Activated CD4-positive, alpha-beta memory T cell treated with anti-CD3 and anti-CD28 coated beads, Interleukin-2, amount 10 ng/mL, durations not matched to agents 7 days and 5 days (primary cell): ENCODE measurements around the gene MYO3B. TPM values are rescaled to one million over a fixed set of nuclear protein-coding genes. Genes with fewer than 3 reads are reported as not detected.

Experiments used
- CTCF ChIA-PET: fragments of 350-600 bp; sonication (Branson Sonifier 250); formaldehyde crosslinking; loops from one replicate; lab custom pipeline; 2021; ENCODE audit warnings: antibody characterized with exemption, inconsistent platforms; lab: Charles Lee
- POLR2A ChIA-PET: fragments of 350-600 bp; sonication (Branson Sonifier 250); formaldehyde crosslinking; loops from one replicate; lab custom pipeline; 2021; ENCODE audit warnings: antibody characterized with exemption; lab: Charles Lee
- DNase-seq: peaks from one replicate; pipeline ENCODE4 v3.0.0-alpha.2; 2020
- H3K27ac Mint-ChIP-seq: one replicate; pipeline ENCODE4 v1.8.0; 2021; ENCODE audit warnings: mild to moderate bottlenecking, mixed read lengths
- H3K27me3 Mint-ChIP-seq: one replicate; pipeline ENCODE4 v1.8.0; 2021; ENCODE audit warnings: mixed read lengths
- H3K36me3 Mint-ChIP-seq: one replicate; pipeline ENCODE4 v1.8.0; 2021; ENCODE audit warnings: low read depth, mixed read lengths
- H3K4me1 Mint-ChIP-seq: one replicate; pipeline ENCODE4 v1.8.0; 2021; ENCODE audit warnings: mixed read lengths
- H3K4me3 Mint-ChIP-seq: one replicate; pipeline ENCODE4 v1.8.0; 2021; ENCODE audit warnings: mild to moderate bottlenecking, mixed read lengths
- H3K9me3 Mint-ChIP-seq: one replicate; pipeline ENCODE4 v1.8.0; 2021; ENCODE audit warnings: mixed read lengths
- total RNA-seq, 2 experiments: library from RNA; stranded (reverse); gene quantifications; one replicate each; pipeline ENCODE4 v1.2.3, GENCODE V29; 2021

MYO3B gene
- total RNA-seq, 2 experiments from 2014 or later, result 0.18 to 0.38 TPM

- no peak for DNase-seq
- Mint-ChIP-seq H3K27me3 (no peaks in the 10 kb centered on the region), H3K4me1 (no peaks in the 10 kb centered on the region), H3K4me3 (no peak overlapping the region), H3K36me3 (no peaks in the 10 kb centered on the region), H3K27ac (no peak overlapping the region), H3K9me3 (no peaks in the 10 kb centered on the region)
- ChIA-PET CTCF (no interaction called here), POLR2A (no interaction called here)
Measured at GRCh38 chr2:170518911-170519310, 341.0 kb downstream of the MYO3B start.

- ChIA-PET POLR2A (no interaction called here), CTCF (no interaction called here)
- no peaks in the 10 kb centered on the region for H3K9me3 Mint-ChIP-seq
- DNase-seq, result no peak
- peaks cover 2% of the 10 kb centered on the region for H3K27me3 Mint-ChIP-seq
- no peaks in the 10 kb centered on the region for H3K36me3 Mint-ChIP-seq
- no peak overlapping the region for H3K27ac Mint-ChIP-seq
- no peak overlapping the region for H3K4me3 Mint-ChIP-seq
- no peaks in the 10 kb centered on the region for H3K4me1 Mint-ChIP-seq
Measured at GRCh38 chr2:170521299-170521698, 343.4 kb downstream of the MYO3B start.

- Mint-ChIP-seq H3K27ac (no peak overlapping the region), H3K9me3 (no peaks in the 10 kb centered on the region)
- POLR2A ChIA-PET, result no interaction called here
Measured at GRCh38 chr2:170523506-170523905, 345.6 kb downstream of the MYO3B start.

DNA sequence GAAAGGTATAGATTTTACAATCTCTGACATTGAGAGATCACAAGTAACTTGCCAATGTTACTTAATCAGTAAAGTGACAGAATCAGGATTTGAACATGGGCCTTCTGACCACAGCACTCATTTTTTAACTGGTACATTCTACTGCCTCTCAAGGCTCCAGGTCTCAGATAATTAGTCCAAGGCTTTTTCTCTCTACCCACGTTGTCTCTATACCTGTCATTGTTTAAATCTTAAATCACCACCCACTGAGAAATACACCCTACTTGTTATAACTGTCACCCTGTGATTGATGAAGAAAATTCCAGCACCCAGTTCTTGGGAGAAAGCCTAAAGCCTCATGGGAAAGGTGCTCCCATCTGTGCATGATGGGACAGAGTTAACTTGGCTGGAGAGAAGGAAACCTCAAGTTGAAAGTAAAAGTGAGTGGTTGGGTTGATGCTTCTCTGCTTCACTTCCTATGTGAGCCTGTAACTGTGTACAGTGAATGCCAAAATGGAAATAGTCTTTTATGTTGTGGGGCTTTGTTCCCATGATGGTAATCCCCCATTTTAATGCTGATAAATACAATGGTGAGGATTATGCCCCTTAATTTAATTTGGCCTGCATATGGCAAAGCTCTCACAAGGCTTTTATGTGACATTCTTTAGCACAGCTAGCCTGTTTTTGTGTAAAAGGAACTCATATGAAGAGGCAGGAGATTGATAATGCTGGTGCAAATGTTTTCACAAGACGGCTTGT, 347.1 kb downstream of the MYO3B start:
- Mint-ChIP-seq H3K27ac (no peak overlapping the region), H3K4me3 (no peak overlapping the region), H3K36me3 (no peaks in the 10 kb centered on the region), H3K27me3 (peaks cover 8% of the 10 kb centered on the region), H3K9me3 (no peaks in the 10 kb centered on the region), H3K4me1 (no peaks in the 10 kb centered on the region)
- no peak for DNase-seq
- ChIA-PET POLR2A (no interaction called here), CTCF (interaction anchor here (0.5 to 1.2 kb wide), 2 partner anchors 200 to 1678 kb away, joined by 3 read pairs; no protein-coding TSS in a partner anchor)

More at GRCh38 chr2:170523506-170523905, 345.6 kb downstream of the MYO3B start:
- H3K36me3 Mint-ChIP-seq, result no peaks in the 10 kb centered on the region
- no peak for DNase-seq
- H3K4me1 Mint-ChIP-seq, result no peaks in the 10 kb centered on the region
- no peak overlapping the region for H3K4me3 Mint-ChIP-seq
- H3K27me3 Mint-ChIP-seq, result peaks cover 6% of the 10 kb centered on the region
- CTCF ChIA-PET, result interaction anchor here (1.2 kb wide), 1 partner anchor 199 kb away, joined by 3 read pairs; no protein-coding TSS in a partner anchor

DNA sequence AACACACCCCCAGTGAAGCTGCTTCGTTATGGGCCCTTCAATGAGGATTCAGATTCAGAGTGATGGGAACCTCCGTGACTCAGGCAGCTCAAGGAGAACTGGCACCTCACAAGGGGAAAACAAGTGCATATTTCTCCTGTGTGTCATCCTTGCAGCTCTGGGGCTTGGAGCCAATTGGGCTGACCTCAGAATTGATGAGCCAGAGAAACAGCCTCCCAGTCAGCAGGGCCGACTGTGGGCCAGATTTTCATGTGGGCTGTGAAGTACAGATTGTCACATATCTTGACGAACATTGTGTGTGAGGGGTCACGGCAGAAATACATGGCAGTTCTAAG, 347.6 kb downstream of the MYO3B start:
- Mint-ChIP-seq H3K27ac (no peak overlapping the region), H3K27me3 (peaks cover 12% of the 10 kb centered on the region), H3K36me3 (no peaks in the 10 kb centered on the region), H3K4me3 (no peak overlapping the region), H3K9me3 (no peaks in the 10 kb centered on the region), H3K4me1 (no peaks in the 10 kb centered on the region)
- POLR2A ChIA-PET, result no interaction called here
- CTCF ChIA-PET, result interaction anchor here (0.5 kb wide), 1 partner anchor 1677 kb away, joined by 3 read pairs; no protein-coding TSS in a partner anchor
- no peak for DNase-seq

GRCh38 chr2:170530284-170530745, 352.4 kb downstream of the MYO3B start:
- H3K4me3 Mint-ChIP-seq, result no peak overlapping the region
- POLR2A ChIA-PET, result no interaction called here
- H3K27ac Mint-ChIP-seq, result no peak overlapping the region
- H3K4me1 Mint-ChIP-seq, result no peaks in the 10 kb centered on the region
- H3K36me3 Mint-ChIP-seq, result no peaks in the 10 kb centered on the region
- no peak for DNase-seq
- peaks cover 25% of the 10 kb centered on the region for H3K27me3 Mint-ChIP-seq
- CTCF ChIA-PET, result interaction anchor here (1.3 kb wide), 1 partner anchor 10 kb away, joined by 3 read pairs; no protein-coding TSS in a partner anchor
- H3K9me3 Mint-ChIP-seq, result no peaks in the 10 kb centered on the region

DNA sequence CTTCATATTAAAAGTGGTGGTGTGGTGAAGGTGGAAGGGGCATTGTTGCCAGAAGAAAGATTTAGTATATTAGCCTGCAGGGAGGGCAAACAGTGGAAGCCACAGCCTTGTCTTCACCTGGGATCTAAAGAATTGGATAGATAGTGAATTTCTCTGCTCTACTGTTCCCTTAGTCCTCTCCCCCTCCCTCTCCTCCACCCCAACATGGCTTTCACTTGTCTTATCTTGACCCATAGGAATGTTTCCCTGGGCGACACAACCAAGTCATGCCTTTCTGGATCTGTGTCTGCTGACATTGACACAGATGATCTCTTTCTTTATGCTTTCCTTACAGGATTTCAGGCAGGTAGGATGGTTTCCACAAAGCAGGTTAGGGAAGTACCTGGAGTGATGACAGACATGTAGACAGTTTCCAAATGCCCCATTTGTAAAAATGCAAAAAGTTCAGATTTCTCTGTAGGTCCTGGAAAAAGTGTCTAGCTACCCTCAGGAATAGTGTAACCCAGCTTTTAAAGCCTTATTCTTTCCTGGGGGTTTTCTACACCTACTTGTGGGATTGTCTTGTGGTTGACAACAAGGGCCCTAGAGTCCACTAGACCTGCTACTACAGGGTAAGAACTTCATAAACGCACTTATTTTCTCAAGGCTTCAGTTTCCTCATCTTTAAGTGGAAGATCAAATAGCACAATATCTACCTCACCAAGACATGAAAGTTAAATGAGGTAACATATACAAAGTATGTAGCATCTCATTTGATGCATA, 353.0 kb downstream of the MYO3B start:
- Mint-ChIP-seq H3K36me3 (no peaks in the 10 kb centered on the region), H3K27me3 (peaks cover 24% of the 10 kb centered on the region), H3K4me1 (no peaks in the 10 kb centered on the region), H3K27ac (no peak overlapping the region), H3K4me3 (no peak overlapping the region), H3K9me3 (no peaks in the 10 kb centered on the region)
- CTCF ChIA-PET, result no interaction called here
- POLR2A ChIA-PET, result no interaction called here
- no peak for DNase-seq

GRCh38 chr2:170531876-170532275, 353.9 kb downstream of the MYO3B start:
- ChIA-PET POLR2A (no interaction called here), CTCF (no interaction called here)
- no peak overlapping the region for H3K4me3 Mint-ChIP-seq
- peaks cover 21% of the 10 kb centered on the region for H3K27me3 Mint-ChIP-seq
- H3K4me1 Mint-ChIP-seq, result no peaks in the 10 kb centered on the region
- no peaks in the 10 kb centered on the region for H3K36me3 Mint-ChIP-seq
- H3K27ac Mint-ChIP-seq, result no peak overlapping the region
- no peak for DNase-seq
- H3K9me3 Mint-ChIP-seq, result no peaks in the 10 kb centered on the region

DNA sequence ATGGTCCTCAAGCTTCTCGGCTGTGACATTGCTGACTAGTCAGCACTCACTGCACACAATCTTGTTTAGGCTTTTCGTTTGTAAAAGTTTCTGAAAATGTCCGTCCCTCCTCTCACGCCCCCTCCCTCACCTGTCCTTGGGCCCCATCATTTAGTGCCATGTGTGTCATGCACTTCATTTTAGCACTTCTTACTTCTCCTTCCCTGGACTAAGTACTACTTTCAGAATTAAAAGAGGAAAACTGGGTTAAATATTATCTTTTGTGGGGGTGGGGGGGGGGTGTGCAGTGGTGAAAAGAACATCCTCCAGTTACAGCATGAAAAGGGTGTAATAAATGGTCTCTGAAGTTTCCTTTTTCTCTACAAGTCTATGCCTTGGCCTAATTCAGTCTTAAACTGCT, 355.2 kb downstream of the MYO3B start:
- no peaks in the 10 kb centered on the region for H3K9me3 Mint-ChIP-seq
- DNase-seq, result no peak
- no peak overlapping the region for H3K27ac Mint-ChIP-seq
- no peaks in the 10 kb centered on the region for H3K36me3 Mint-ChIP-seq
- POLR2A ChIA-PET, result no interaction called here
- no peaks in the 10 kb centered on the region for H3K4me1 Mint-ChIP-seq
- peaks cover 19% of the 10 kb centered on the region for H3K27me3 Mint-ChIP-seq
- CTCF ChIA-PET, result no interaction called here
- H3K4me3 Mint-ChIP-seq, result no peak overlapping the region

GRCh38 chr2:170535552-170535951, 357.6 kb downstream of the MYO3B start:
- H3K4me3 Mint-ChIP-seq, result no peak overlapping the region
- no peaks in the 10 kb centered on the region for H3K36me3 Mint-ChIP-seq
- H3K4me1 Mint-ChIP-seq, result no peaks in the 10 kb centered on the region
- peaks cover 14% of the 10 kb centered on the region for H3K27me3 Mint-ChIP-seq
- POLR2A ChIA-PET, result no interaction called here
- no peaks in the 10 kb centered on the region for H3K9me3 Mint-ChIP-seq
- CTCF ChIA-PET, result no interaction called here
- no peak for DNase-seq
- no peak overlapping the region for H3K27ac Mint-ChIP-seq

GRCh38 chr2:170544817-170545216, 366.9 kb downstream of the MYO3B start:
- CTCF ChIA-PET, result no interaction called here
- Mint-ChIP-seq H3K27me3 (peaks cover 12% of the 10 kb centered on the region), H3K4me3 (no peak overlapping the region), H3K4me1 (no peaks in the 10 kb centered on the region), H3K36me3 (no peaks in the 10 kb centered on the region), H3K9me3 (peaks cover 5% of the 10 kb centered on the region), H3K27ac (no peak overlapping the region)
- no peak for DNase-seq
- POLR2A ChIA-PET, result no interaction called here

DNA sequence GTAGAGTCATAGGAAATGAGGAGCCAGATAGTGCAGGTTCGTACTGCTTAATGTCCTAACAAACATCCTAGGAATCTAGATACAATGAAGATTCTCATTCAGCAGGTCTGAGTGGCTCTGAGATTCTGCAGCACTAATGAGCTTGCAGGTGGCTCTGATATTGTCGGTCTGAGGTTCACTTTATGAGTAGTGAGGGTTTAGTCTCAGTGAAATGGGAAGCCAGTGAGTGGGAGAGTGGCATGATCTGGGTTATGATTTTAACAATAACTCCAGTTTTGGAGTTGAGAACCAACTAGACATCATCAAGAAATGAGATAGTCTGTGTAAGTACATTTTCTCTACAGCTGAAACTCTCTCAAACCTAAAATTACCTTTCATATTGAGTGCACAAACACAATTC, 370.4 kb downstream of the MYO3B start:
- CTCF ChIA-PET, result no interaction called here
- H3K9me3 Mint-ChIP-seq, result peaks cover 14% of the 10 kb centered on the region
- H3K27ac Mint-ChIP-seq, result no peak overlapping the region
- no peaks in the 10 kb centered on the region for H3K4me1 Mint-ChIP-seq
- peaks cover 9% of the 10 kb centered on the region for H3K27me3 Mint-ChIP-seq
- H3K4me3 Mint-ChIP-seq, result no peak overlapping the region
- no peak for DNase-seq
- no peaks in the 10 kb centered on the region for H3K36me3 Mint-ChIP-seq
- POLR2A ChIA-PET, result no interaction called here

DNA sequence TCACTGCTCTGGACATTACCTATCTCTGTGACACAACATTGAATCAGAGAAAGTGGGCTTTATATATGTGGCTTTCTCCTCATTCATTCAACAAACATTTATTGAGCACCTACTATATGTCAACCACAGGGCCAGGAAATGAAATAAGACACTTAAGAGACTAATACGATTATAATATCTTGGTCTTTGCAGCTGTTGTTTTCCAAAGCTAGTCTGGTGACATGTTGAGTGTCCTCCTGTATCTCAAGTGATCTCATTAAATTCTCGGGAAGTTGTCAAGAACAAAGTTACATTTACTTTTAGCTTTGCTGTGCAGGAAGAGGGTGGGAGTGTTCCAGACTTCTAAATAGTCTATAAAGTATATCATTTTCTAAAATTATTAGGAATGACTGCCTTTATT, 372.6 kb downstream of the MYO3B start:
- POLR2A ChIA-PET, result no interaction called here
- no peaks in the 10 kb centered on the region for H3K4me1 Mint-ChIP-seq
- peaks cover 12% of the 10 kb centered on the region for H3K9me3 Mint-ChIP-seq
- H3K36me3 Mint-ChIP-seq, result no peaks in the 10 kb centered on the region
- no peak overlapping the region for H3K27ac Mint-ChIP-seq
- H3K27me3 Mint-ChIP-seq, result peaks cover 6% of the 10 kb centered on the region
- CTCF ChIA-PET, result no interaction called here
- no peak for DNase-seq
- H3K4me3 Mint-ChIP-seq, result no peak overlapping the region
